Natural killer cell (primary cell): ENCODE data around the gene PCLO. TPM values are rescaled to one million over a fixed set of nuclear protein-coding genes. Genes with fewer than 3 reads are reported as not detected.

Experiments used
- ATAC-seq, 3 donors: fragments of 150-1000 bp in 2 of 3; fragments of 200-7000 bp in 1 of 3; cut with Tn5 transposase; 1 replicate in 1 of 3; 2 replicates in 2 of 3; pipeline ENCODE4 v1.10.0; 2021; ENCODE audit warnings: mild to moderate bottlenecking in 2 of 3, moderate library complexity in 2 of 3
- DNase-seq, 2 donors: peaks; one replicate each; pipeline versions ENCODE4 v3.0.0 to v3.0.0-alpha.2; 2013 to 2021; ENCODE audit warnings: mixed read lengths in 1 of 2
- H3K27ac ChIP-seq: one replicate; pipeline ENCODE4 v1.5.1; 2013; ENCODE audit warnings: mild to moderate bottlenecking, low read length
- H3K27me3 ChIP-seq: one replicate; pipeline ENCODE4 v1.6.1; 2013; ENCODE audit warnings: low read length; ENCODE audit not compliant: control insufficient read depth, insufficient read depth
- H3K36me3 ChIP-seq: one replicate; pipeline ENCODE4 v1.6.1; 2013; ENCODE audit warnings: low read length; ENCODE audit not compliant: control insufficient read depth, insufficient read depth
- H3K4me1 ChIP-seq: one replicate; pipeline ENCODE4 v1.6.1; 2013; ENCODE audit warnings: low read length; ENCODE audit not compliant: control insufficient read depth, insufficient read depth
- H3K4me3 ChIP-seq: one replicate; pipeline ENCODE4 v1.5.1; 2013; ENCODE audit warnings: low read length
- H3K9me3 ChIP-seq: one replicate; pipeline ENCODE4 v1.6.1; 2013; ENCODE audit warnings: low read length; ENCODE audit not compliant: control insufficient read depth, insufficient read depth
- H3K27ac Mint-ChIP-seq, 2 donors: one replicate each; pipeline ENCODE4 v1.8.0; 2022; ENCODE audit warnings: mild to moderate bottlenecking in 2 of 2, mixed read lengths in 2 of 2, moderate library complexity in 1 of 2
- H3K27me3 Mint-ChIP-seq, 2 donors: one replicate each; pipeline ENCODE4 v1.8.0; 2022; ENCODE audit warnings: low read depth in 2 of 2, mixed read lengths in 2 of 2
- H3K36me3 Mint-ChIP-seq: one replicate; pipeline ENCODE4 v1.8.0; 2022; ENCODE audit warnings: mixed read lengths
- H3K4me1 Mint-ChIP-seq, 2 donors: one replicate each; pipeline ENCODE4 v1.8.0; 2022; ENCODE audit warnings: mixed read lengths in 2 of 2
- H3K4me3 Mint-ChIP-seq: one replicate; pipeline ENCODE4 v1.8.0; 2022; ENCODE audit warnings: mild to moderate bottlenecking, moderate library complexity, mixed read lengths
- H3K9me3 Mint-ChIP-seq, 2 donors: one replicate each; pipeline ENCODE4 v1.8.0; 2022; ENCODE audit warnings: mixed read lengths in 2 of 2
- CTCF ChIP-seq: fragments of 200-600 bp; IDR thresholded peaks from one replicate; pipeline ENCODE4 v1.8.0; 2022; ENCODE audit warnings: antibody characterized with exemption
- WGBS: methylation state at CpG from one replicate; pipeline ENCODE4 v1.1.7; 2013; ENCODE audit warnings: missing lambda C conversion rate; ENCODE audit not compliant: insufficient coverage; 5-methylcytosine and 5-hydroxymethylcytosine counted together
- intact Hi-C: fragments of 100-400 bp; cut with micrococcal nuclease; formaldehyde crosslinking; loops from one replicate; pipeline ENCODE4 v1.14.2; 2022
- total RNA-seq, 4 donors: library from RNA; stranded (reverse); fragments of 120-200 nt in 1 of 4; gene quantifications; one replicate each; pipeline versions ENCODE4 v1.2.3 to v1.2.4, GENCODE V29; 2013 to 2022

Gene PCLO
- total RNA-seq, 3 donors from 2014 or later (not counting 1 experiment from before 2014, with no cell fraction given) = not detected

GRCh38 chr7:83058667-83059066, 104.0 kb downstream of the PCLO start:
- no peak overlapping the region for H3K27ac ChIP-seq
- no peaks in the 10 kb centered on the region for H3K27me3 Mint-ChIP-seq

GRCh38 chr7:83055197-83055596, 107.5 kb downstream of the PCLO start:
- Mint-ChIP-seq H3K36me3 (no peaks in the 10 kb centered on the region), H3K4me3 (no peak overlapping the region), H3K27me3 (no peaks in the 10 kb centered on the region), H3K4me1 (no peaks in the 10 kb centered on the region), H3K27ac (no peak overlapping the region), H3K9me3 (peaks cover 15 to 19% of the 10 kb centered on the region in 2 donors)
- H3K4me1 ChIP-seq = no peaks in the 10 kb centered on the region
- no peaks in the 10 kb centered on the region for H3K27me3 ChIP-seq
- no peak overlapping the region for H3K4me3 ChIP-seq
- TF ChIP-seq CTCF = no peak
- DNase-seq = no peak
- H3K9me3 ChIP-seq = no peaks in the 10 kb centered on the region
- H3K27ac ChIP-seq = no peak overlapping the region
- no peaks in the 10 kb centered on the region for H3K36me3 ChIP-seq
- 75% methylated on average over 1 of the region's 2 CpGs for WGBS
- intact Hi-C loops = no loop called here
- no peak for ATAC-seq

More at GRCh38 chr7:83058667-83059066, 104.0 kb downstream of the PCLO start:
- H3K27ac Mint-ChIP-seq = no peak overlapping the region
- no peak overlapping the region for H3K4me3 ChIP-seq
- H3K9me3 ChIP-seq = no peaks in the 10 kb centered on the region
- 88% methylated on average over 3 of the region's 5 CpGs for WGBS
- no peak overlapping the region for H3K4me3 Mint-ChIP-seq
- H3K4me1 Mint-ChIP-seq = no peaks in the 10 kb centered on the region
- ATAC-seq (no peak), DNase-seq (no peak)
- no peaks in the 10 kb centered on the region for H3K36me3 ChIP-seq
- no peaks in the 10 kb centered on the region for H3K4me1 ChIP-seq
- TF ChIP-seq CTCF = no peak
- no peaks in the 10 kb centered on the region for H3K27me3 ChIP-seq
- no peaks in the 10 kb centered on the region for H3K36me3 Mint-ChIP-seq
- intact Hi-C loops = no loop called here
- H3K9me3 Mint-ChIP-seq = peaks cover 11 to 13% of the 10 kb centered on the region in 2 donors

GRCh38 chr7:83054472-83054871, 108.2 kb downstream of the PCLO start:
- Histone ChIP-seq H3K27me3 (no peaks in the 10 kb centered on the region), H3K9me3 (no peaks in the 10 kb centered on the region), H3K27ac (no peak overlapping the region), H3K4me3 (no peak overlapping the region), H3K4me1 (no peaks in the 10 kb centered on the region), H3K36me3 (no peaks in the 10 kb centered on the region)
- Mint-ChIP-seq H3K9me3 (peaks cover 15 to 20% of the 10 kb centered on the region in 2 donors), H3K27ac (no peak overlapping the region), H3K4me3 (no peak overlapping the region), H3K36me3 (no peaks in the 10 kb centered on the region), H3K27me3 (no peaks in the 10 kb centered on the region), H3K4me1 (no peaks in the 10 kb centered on the region)
- ATAC-seq (no peak), DNase-seq (no peak)
- no CpG with 5 or more reads among the region's 1 CpG for WGBS
- TF ChIP-seq CTCF = no peak
- intact Hi-C loops = no loop called here

- Mint-ChIP-seq H3K4me3 (no peak overlapping the region), H3K4me1 (no peaks in the 10 kb centered on the region), H3K27me3 (no peaks in the 10 kb centered on the region), H3K9me3 (peaks cover 14 to 19% of the 10 kb centered on the region in 2 donors), H3K36me3 (no peaks in the 10 kb centered on the region), H3K27ac (no peak overlapping the region)
- no peaks in the 10 kb centered on the region for H3K9me3 ChIP-seq
- H3K27ac ChIP-seq = no peak overlapping the region
- no peak for DNase-seq
- no peak overlapping the region for H3K4me3 ChIP-seq
- ATAC-seq = no peak
- H3K36me3 ChIP-seq = no peaks in the 10 kb centered on the region
- no peaks in the 10 kb centered on the region for H3K4me1 ChIP-seq
- no peaks in the 10 kb centered on the region for H3K27me3 ChIP-seq
- intact Hi-C loops = no loop called here
- no peak for TF ChIP-seq CTCF
Observed at GRCh38 chr7:83053965-83054364, 108.7 kb downstream of the PCLO start.
